ENCODE results near the gene RPL4. TPM values are rescaled to one million over a fixed set of nuclear protein-coding genes. Genes with fewer than 3 reads are reported as not detected.

The RPL4 gene
- total RNA-seq, 1 experiment from 2014 or later = 2,773 TPM

GRCh38 chr15:66456211-66456610, 48.4 kb downstream of the RPL4 start:
- Histone ChIP-seq H3K4me1 (ENCODE audit: insufficient read depth, low read length) (peaks cover 33% of the 10 kb centered on the region), H2AFZ (ENCODE audit: low read length) (no peak overlapping the region), H3K79me2 (ENCODE audit: low read length) (no peaks in the 10 kb centered on the region), H3K9me2 (replicated peaks; ENCODE audit: low read length) (no peaks in the 10 kb centered on the region), H3K4me2 (ENCODE audit: low read length) (no peak overlapping the region), H3K4me3 (ENCODE audit: low read length) (no peak overlapping the region), H4K20me1 (ENCODE audit: low read length) (no peaks in the 10 kb centered on the region), H3K27me3 (ENCODE audit: low read length) (no peaks in the 10 kb centered on the region), H3K27ac (ENCODE audit: low read length) (peak overlapping the region; percentile 61), H3K36me3 (ENCODE audit: low read depth, low read length) (peaks cover 6% of the 10 kb centered on the region; the same call in 1 of the 2 replicates), H3K9ac (ENCODE audit: low read length) (no peak overlapping the region), H3F3A (ENCODE audit: low read length, unreplicated experiment) (no peaks in the 10 kb centered on the region), H3K9me3 (ENCODE audit: low read length) (no peaks in the 10 kb centered on the region)
- no TSS peak for BruUV-seq (replicated peaks)
- ATAC-seq = peak; percentile 24; the same call in 1 of the 2 replicates
- TF ChIP-seq EZH2 (IDR thresholded peaks at IDR 0.05; ENCODE audit: low read length, unreplicated experiment) (no peak), EZH2phosphoT487 (IDR thresholded peaks at IDR 0.05; ENCODE audit: borderline replicate concordance, low read length) (no peak), CTCF (conservative IDR thresholded peaks at IDR 0.05; ENCODE audit: low read depth, low read length) (no peak)
- peak; percentile 81 for DNase-seq
- CTCF ChIA-PET = no interaction called here
- intact Hi-C loops (cut with micrococcal nuclease) = no loop called here
- POLR2A ChIA-PET (ENCODE audit: unreplicated experiment) = no interaction called here

- H3K9me3 ChIP-seq (ENCODE audit: low read length) = no peaks in the 10 kb centered on the region
- POLR2A ChIA-PET (ENCODE audit: unreplicated experiment) = no interaction called here
- H3K9me2 ChIP-seq (replicated peaks; ENCODE audit: low read length) = no peaks in the 10 kb centered on the region
- no peak overlapping the region for H3K4me2 ChIP-seq (ENCODE audit: low read length)
- 0 out of 2 replicates have a peak, but pooled peaks cover 3% of the 10 kb centered on the region for H3K36me3 ChIP-seq (ENCODE audit: low read depth, low read length)
- H3F3A ChIP-seq (ENCODE audit: low read length, unreplicated experiment) = no peaks in the 10 kb centered on the region
- ATAC-seq (no peak), DNase-seq (peak; percentile 4)
- H3K9ac ChIP-seq (ENCODE audit: low read length) = no peak overlapping the region
- H3K4me3 ChIP-seq (ENCODE audit: low read length) = no peak overlapping the region
- no peak overlapping the region for H2AFZ ChIP-seq (ENCODE audit: low read length)
- H3K27ac ChIP-seq (ENCODE audit: low read length) = no peak overlapping the region
- peaks cover 15% of the 10 kb centered on the region for H3K4me1 ChIP-seq (ENCODE audit: insufficient read depth, low read length)
- no peak for TF ChIP-seq EZH2 (IDR thresholded peaks at IDR 0.05; ENCODE audit: low read length, unreplicated experiment)
- H3K27me3 ChIP-seq (ENCODE audit: low read length) = no peaks in the 10 kb centered on the region
- intact Hi-C loops (cut with micrococcal nuclease) = no loop called here
- no peaks in the 10 kb centered on the region for H4K20me1 ChIP-seq (ENCODE audit: low read length)
- no TSS peak for BruUV-seq (replicated peaks)
- H3K79me2 ChIP-seq (ENCODE audit: low read length) = no peaks in the 10 kb centered on the region
- CTCF ChIA-PET = no interaction called here
These were observed 50.5 kb downstream of the RPL4 start for GRCh38 chr15:66454143-66454542.

- no peaks in the 10 kb centered on the region for H4K20me1 ChIP-seq (ENCODE audit: low read length)
- no peaks in the 10 kb centered on the region for H3K79me2 ChIP-seq (ENCODE audit: low read length)
- H3K9me2 ChIP-seq (replicated peaks; ENCODE audit: low read length) = no peaks in the 10 kb centered on the region
- 0 out of 2 replicates have a peak, but pooled peaks cover 3% of the 10 kb centered on the region for H3K36me3 ChIP-seq (ENCODE audit: low read depth, low read length)
- TF ChIP-seq CTCF (conservative IDR thresholded peaks at IDR 0.05; ENCODE audit: low read depth, low read length) = no peak
- no peak for TF ChIP-seq EZH2 (IDR thresholded peaks at IDR 0.05; ENCODE audit: low read length, unreplicated experiment)
- no peak for TF ChIP-seq EZH2phosphoT487 (IDR thresholded peaks at IDR 0.05; ENCODE audit: borderline replicate concordance, low read length)
- no peaks in the 10 kb centered on the region for H3K9me3 ChIP-seq (ENCODE audit: low read length)
- ATAC-seq (no peak), DNase-seq (no peak)
- ChIA-PET CTCF (no interaction called here), POLR2A (ENCODE audit: unreplicated experiment) (interaction anchor here (0.6 kb wide), 1 partner anchor 862 kb away, joined by 12 read pairs; no protein-coding TSS in a partner anchor)
- H3K9ac ChIP-seq (ENCODE audit: low read length) = no peak overlapping the region
- no peak overlapping the region for H3K4me2 ChIP-seq (ENCODE audit: low read length)
- H3K27me3 ChIP-seq (ENCODE audit: low read length) = no peaks in the 10 kb centered on the region
- H2AFZ ChIP-seq (ENCODE audit: low read length) = no peak overlapping the region
- BruUV-seq (replicated peaks) = no TSS peak
- H3K27ac ChIP-seq (ENCODE audit: low read length) = no peak overlapping the region
- H3K4me3 ChIP-seq (ENCODE audit: low read length) = no peak overlapping the region
- intact Hi-C loops (cut with micrococcal nuclease) = no loop called here
- H3F3A ChIP-seq (ENCODE audit: low read length, unreplicated experiment) = no peaks in the 10 kb centered on the region
- H3K4me1 ChIP-seq (ENCODE audit: insufficient read depth, low read length) = peaks cover 15% of the 10 kb centered on the region
These were observed 51.6 kb downstream of the RPL4 start for GRCh38 chr15:66452971-66453580.
